SK-N-MC (cell line): ENCODE data around the gene PACS2.

ENCODE experiments used
- EZH2 ChIP-seq: fragments of 200-600 bp; sonication (generic); IDR thresholded peaks from one replicate; pipeline ENCODE4 v1.6.1; 2017; ENCODE audit warnings: antibody characterized with exemption
- POLR2AphosphoS5 ChIP-seq: IDR thresholded peaks from 2 replicates; pipeline ENCODE4 v1.6.1; 2012; ENCODE audit warnings: mild to moderate bottlenecking, low read depth, low read length, borderline replicate concordance

DNA sequence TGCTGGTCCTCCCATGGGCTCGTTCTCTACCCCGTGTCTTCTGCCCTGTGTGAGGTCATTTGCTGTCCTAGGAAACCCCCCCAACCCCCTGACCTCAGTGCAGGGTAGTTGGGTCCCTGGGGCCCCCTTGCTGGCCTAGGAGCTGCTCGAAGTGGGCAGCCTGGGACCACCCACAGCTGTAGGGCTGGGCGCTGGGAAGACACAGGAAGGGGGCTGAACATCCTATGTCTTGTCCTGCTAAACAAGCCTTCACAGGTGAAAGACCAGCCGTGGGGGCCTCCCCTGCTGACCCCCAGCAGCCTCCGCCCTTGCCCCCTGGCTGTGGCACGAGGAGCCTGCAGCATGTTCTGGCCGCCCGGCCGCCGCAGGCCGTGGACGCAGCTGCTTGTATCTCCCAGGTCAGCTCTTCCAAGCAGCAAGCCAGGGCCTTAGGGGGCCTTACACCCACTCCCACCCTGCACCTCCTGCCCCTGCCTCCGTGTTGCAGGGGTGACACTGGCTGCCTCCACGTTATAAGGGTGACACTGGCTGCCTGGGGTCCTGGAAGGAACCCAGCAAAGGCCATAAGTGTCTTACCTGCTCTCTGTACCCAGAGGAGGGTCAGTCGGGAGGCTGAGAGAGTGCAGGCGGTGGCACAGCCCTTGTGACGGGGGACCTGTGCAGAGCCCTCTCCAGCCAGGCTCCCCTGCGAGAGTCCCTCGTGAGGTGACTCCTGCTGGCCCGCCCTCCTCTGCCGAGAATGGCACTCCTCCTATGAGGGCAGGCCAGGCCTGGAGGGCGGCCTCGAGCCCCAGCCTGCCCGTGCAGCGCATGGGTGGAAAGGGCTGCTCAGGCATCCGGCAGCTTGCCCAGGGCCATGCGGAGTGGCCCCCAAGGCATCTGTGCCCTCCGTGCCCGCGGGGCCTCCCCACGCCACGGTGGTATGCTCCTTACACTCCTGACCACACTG is 72.3 kb downstream of the PACS2 start:
- TF ChIP-seq POLR2AphosphoS5 (no peak), EZH2 (no peak)
